Measurements from ENCODE around the gene CDK14.
"Not testable (repeated sequence)": the region's sequence is repeated elsewhere in the genome, so short reads cannot be mapped to it uniquely, and the experiment has no call there.

Gene CDK14

DNA sequence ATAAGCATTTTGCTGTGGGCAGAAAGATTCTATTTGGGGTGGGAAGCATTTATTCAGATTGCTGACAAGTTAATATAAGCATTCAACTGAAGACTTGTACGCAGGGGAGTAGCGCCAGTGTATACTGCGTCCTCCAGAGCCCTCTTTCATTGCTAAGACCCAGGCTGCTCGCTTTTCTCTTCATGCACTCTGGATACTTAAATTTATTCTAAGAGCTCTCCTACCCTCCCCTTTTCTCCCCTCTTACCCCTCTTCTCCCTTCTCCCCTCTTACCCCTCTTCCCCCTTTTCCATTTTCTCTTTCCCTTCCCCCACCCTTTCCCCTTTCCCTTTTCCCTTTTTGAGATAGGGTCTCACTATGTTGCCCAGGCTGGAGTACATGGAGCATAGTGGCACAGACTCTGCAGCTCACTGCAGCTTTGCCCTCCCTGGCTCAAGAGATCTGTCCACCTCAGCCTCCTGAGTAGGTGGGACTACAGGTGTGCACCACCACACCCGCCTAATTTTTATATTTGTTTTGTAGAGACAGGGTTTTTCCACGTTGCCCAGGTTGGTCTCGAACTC is 125.8 kb downstream of the CDK14 start:
- Mint-ChIP-seq H3K36me3 (ENCODE audit: low read depth) (no peaks in the 10 kb centered on the region), H3K4me3 (no peak overlapping the region), H3K9me3 (no peaks in the 10 kb centered on the region), H3K27ac (no peak overlapping the region), H3K27me3 (no peaks in the 10 kb centered on the region), H3K4me1 (no peaks in the 10 kb centered on the region)
- DNase-seq, result no peak
- ATAC-seq, result no peak

DNA sequence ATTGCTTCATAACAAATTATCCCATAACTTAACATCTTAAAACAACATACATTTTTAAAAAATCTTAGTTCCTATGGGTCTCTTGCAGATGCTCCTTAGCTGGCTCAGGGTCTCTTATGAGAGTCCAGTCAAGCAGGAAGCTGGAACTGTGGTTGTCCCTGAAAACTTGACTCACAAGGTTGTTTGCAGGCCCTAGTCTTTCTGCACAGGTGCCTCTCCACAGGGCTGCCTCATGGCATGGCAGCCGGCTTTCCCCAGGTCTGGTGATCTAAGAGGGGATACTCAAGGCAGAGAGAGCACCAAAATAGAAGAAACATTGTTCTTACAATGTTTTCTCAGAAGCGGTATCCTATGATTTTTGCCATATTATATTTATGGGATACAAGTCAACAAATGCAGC is 127.1 kb downstream of the CDK14 start:
- peaks cover 1% of the 10 kb centered on the region for H3K4me1 Mint-ChIP-seq
- H3K27ac Mint-ChIP-seq, result no peak overlapping the region
- no peaks in the 10 kb centered on the region for H3K36me3 Mint-ChIP-seq (ENCODE audit: low read depth)
- no peaks in the 10 kb centered on the region for H3K9me3 Mint-ChIP-seq
- H3K27me3 Mint-ChIP-seq, result no peaks in the 10 kb centered on the region
- no peak for ATAC-seq
- no peak overlapping the region for H3K4me3 Mint-ChIP-seq
- DNase-seq, result no peak

GRCh38 chr7:90723866-90724265 is 127.7 kb downstream of the CDK14 start:
- peaks cover 4% of the 10 kb centered on the region for H3K4me1 Mint-ChIP-seq
- no peak overlapping the region for H3K27ac Mint-ChIP-seq
- H3K9me3 Mint-ChIP-seq, result peaks cover 4% of the 10 kb centered on the region
- ATAC-seq, result no peak
- no peak for DNase-seq
- H3K36me3 Mint-ChIP-seq (ENCODE audit: low read depth), result no peaks in the 10 kb centered on the region
- H3K4me3 Mint-ChIP-seq, result no peak overlapping the region
- H3K27me3 Mint-ChIP-seq, result no peaks in the 10 kb centered on the region

GRCh38 chr7:90726120-90726519 is 130.0 kb downstream of the CDK14 start:
- no peak for DNase-seq
- H3K4me1 Mint-ChIP-seq, result peaks cover 5% of the 10 kb centered on the region
- no peak overlapping the region for H3K4me3 Mint-ChIP-seq

GRCh38 chr7:90726623-90727022 is 130.5 kb downstream of the CDK14 start:
- Mint-ChIP-seq H3K9me3 (peaks cover 9% of the 10 kb centered on the region), H3K27me3 (no peaks in the 10 kb centered on the region), H3K4me3 (no peak overlapping the region), H3K4me1 (peaks cover 5% of the 10 kb centered on the region), H3K36me3 (ENCODE audit: low read depth) (peaks cover 5% of the 10 kb centered on the region), H3K27ac (no peak overlapping the region)
- DNase-seq (no peak), ATAC-seq (no peak)

More at GRCh38 chr7:90726120-90726519, 130.0 kb downstream of the CDK14 start:
- peaks cover 6% of the 10 kb centered on the region for H3K9me3 Mint-ChIP-seq
- no peak overlapping the region for H3K27ac Mint-ChIP-seq
- H3K27me3 Mint-ChIP-seq, result no peaks in the 10 kb centered on the region
- peaks cover 5% of the 10 kb centered on the region for H3K36me3 Mint-ChIP-seq (ENCODE audit: low read depth)
- no peak for ATAC-seq

GRCh38 chr7:90727412-90727811 is 131.3 kb downstream of the CDK14 start:
- H3K27ac Mint-ChIP-seq, result no peak overlapping the region
- no peak for ATAC-seq

DNA sequence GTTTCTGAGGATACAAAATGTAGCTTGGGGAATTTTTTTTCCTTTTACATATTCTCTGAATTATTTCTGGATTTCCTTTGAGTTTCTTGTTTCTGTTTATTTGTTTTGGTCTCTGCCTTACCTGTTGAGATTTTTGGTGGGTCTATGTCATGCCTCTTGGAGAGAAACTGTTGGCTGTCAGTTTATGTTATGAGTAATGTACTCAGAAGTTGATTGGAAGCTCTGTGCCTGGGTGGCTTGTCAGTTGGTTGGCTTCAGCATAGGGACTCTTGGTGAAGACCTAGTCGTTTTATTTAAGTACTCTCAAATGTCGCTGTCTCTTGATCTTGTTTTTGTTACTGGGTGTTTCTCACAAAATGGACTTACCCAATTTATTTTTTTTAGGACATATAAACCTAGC is 132.4 kb downstream of the CDK14 start:
- Mint-ChIP-seq H3K9me3 (peaks cover 22% of the 10 kb centered on the region), H3K36me3 (ENCODE audit: low read depth) (peaks cover 10% of the 10 kb centered on the region), H3K4me3 (no peak overlapping the region), H3K4me1 (peaks cover 5% of the 10 kb centered on the region), H3K27me3 (peaks cover 2% of the 10 kb centered on the region), H3K27ac (no peak overlapping the region)
- ATAC-seq (no peak), DNase-seq (no peak)

More at GRCh38 chr7:90727412-90727811, 131.3 kb downstream of the CDK14 start:
- H3K9me3 Mint-ChIP-seq, result peaks cover 10% of the 10 kb centered on the region
- H3K36me3 Mint-ChIP-seq (ENCODE audit: low read depth), result peaks cover 5% of the 10 kb centered on the region
- H3K4me1 Mint-ChIP-seq, result peaks cover 5% of the 10 kb centered on the region
- no peak overlapping the region for H3K4me3 Mint-ChIP-seq
- no peaks in the 10 kb centered on the region for H3K27me3 Mint-ChIP-seq
- no peak for DNase-seq

DNA sequence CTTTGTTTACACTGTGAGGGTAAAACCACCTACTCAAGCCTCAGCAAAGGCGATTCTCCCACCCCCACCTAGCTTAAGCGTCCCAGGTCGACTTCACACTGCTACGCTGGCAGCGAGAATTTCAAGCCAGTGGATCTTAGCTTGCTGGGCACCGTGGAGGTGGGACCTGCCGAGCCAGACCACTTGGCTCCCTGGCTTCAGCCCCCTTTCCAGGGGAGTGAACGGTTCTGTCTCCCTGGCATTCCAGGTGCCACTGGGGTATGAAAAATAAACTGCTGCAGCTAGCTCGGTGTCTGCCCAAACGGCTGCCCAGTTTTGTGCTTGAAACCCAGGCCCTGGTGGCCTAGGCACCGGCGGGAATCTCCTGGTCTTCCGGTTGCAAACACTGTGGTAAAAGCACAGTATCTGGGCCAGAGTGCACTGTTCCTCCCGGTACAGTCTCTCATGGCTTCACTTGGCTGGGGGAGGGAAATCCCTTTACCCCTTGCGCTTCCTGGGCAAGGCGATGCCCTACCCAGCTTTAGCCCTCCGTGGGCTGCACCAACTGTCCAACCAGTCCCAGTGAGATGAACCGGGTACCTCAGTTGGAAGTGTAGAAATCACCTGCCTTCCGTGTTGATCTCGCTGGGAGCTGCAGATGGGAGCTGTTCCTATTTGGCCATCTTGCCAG is 139.6 kb downstream of the CDK14 start:
- not testable (repeated sequence) for H3K27ac Mint-ChIP-seq, H3K27me3 Mint-ChIP-seq, H3K4me3 Mint-ChIP-seq, ATAC-seq, DNase-seq
- H3K36me3 Mint-ChIP-seq (ENCODE audit: low read depth), result peaks cover 13% of the 10 kb centered on the region
- peaks cover 18% of the 10 kb centered on the region for H3K4me1 Mint-ChIP-seq
- H3K9me3 Mint-ChIP-seq, result peaks cover 28% of the 10 kb centered on the region

GRCh38 chr7:90736316-90736715 is 140.2 kb downstream of the CDK14 start:
- ATAC-seq, result no peak
- no peak for DNase-seq
- no peak overlapping the region for H3K4me3 Mint-ChIP-seq
- H3K36me3 Mint-ChIP-seq (ENCODE audit: low read depth), result peaks cover 13% of the 10 kb centered on the region
- peaks cover 18% of the 10 kb centered on the region for H3K4me1 Mint-ChIP-seq
- peaks cover 2% of the 10 kb centered on the region for H3K27me3 Mint-ChIP-seq
- no peak overlapping the region for H3K27ac Mint-ChIP-seq
- peaks cover 24% of the 10 kb centered on the region for H3K9me3 Mint-ChIP-seq

DNA sequence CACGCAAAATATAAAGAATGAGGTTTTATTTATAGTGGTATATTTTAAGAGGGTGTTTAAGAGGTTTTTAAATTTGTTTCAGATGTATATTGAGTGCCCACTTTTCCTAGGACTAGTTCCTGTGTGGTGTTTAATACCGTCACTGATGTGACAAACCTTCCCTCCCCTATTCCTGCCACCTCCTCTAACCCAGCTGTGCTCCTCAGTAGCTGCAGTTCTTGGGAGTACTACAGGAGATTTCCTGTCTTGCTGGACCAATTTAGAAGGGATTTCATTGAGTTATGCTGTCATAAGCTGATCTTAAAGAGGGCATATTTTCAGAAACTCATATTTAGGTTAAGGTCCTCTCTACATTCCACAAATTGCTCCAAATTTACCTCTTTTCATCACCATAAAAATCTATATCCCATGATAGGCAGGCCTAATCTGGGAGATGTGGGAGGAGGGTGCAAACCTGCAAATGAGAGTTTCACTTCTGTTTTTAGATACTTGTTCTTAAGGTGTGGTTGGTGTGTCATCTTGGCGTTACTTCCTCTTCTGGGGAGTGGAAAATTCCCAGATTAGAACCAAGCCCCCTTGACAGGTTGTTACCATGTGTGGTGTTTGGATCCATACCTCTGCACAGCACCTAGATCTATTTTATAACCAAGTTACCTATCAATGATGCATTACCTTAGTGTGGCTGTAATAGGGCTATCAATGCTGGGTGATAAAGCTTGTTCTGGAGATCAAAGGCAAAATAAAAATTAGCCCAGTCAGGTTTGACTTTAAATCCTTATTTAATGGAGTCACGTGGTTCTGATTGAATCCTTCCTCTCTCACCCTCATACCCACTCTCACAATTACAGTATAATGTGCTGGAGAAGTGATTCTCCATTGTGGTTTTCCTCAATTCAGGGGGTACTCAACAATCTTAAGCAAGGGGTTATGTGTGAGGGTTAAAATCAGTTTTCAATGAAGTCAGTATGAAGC is 141.1 kb downstream of the CDK14 start:
- Mint-ChIP-seq H3K27ac (peak overlapping the region; percentile 44), H3K4me3 (no peak overlapping the region), H3K4me1 (peaks cover 18% of the 10 kb centered on the region), H3K9me3 (peaks cover 23% of the 10 kb centered on the region), H3K36me3 (ENCODE audit: low read depth) (peaks cover 13% of the 10 kb centered on the region), H3K27me3 (peaks cover 2% of the 10 kb centered on the region)
- ATAC-seq (peak; percentile 89), DNase-seq (peak; percentile 12)

GRCh38 chr7:90738249-90738648 is 142.1 kb downstream of the CDK14 start:
- no peak overlapping the region for H3K27ac Mint-ChIP-seq

GRCh38 chr7:90739716-90740115 is 143.6 kb downstream of the CDK14 start:
- Mint-ChIP-seq H3K36me3 (ENCODE audit: low read depth) (no peaks in the 10 kb centered on the region), H3K4me1 (peaks cover 18% of the 10 kb centered on the region)
- DNase-seq, result no peak

More at GRCh38 chr7:90738249-90738648, 142.1 kb downstream of the CDK14 start:
- DNase-seq (no peak), ATAC-seq (no peak)
- peaks cover 10% of the 10 kb centered on the region for H3K36me3 Mint-ChIP-seq (ENCODE audit: low read depth)
- no peak overlapping the region for H3K4me3 Mint-ChIP-seq
- peaks cover 14% of the 10 kb centered on the region for H3K9me3 Mint-ChIP-seq
- H3K4me1 Mint-ChIP-seq, result peaks cover 18% of the 10 kb centered on the region
- H3K27me3 Mint-ChIP-seq, result no peaks in the 10 kb centered on the region

GRCh38 chr7:90740386-90740785 is 144.3 kb downstream of the CDK14 start:
- ATAC-seq (no peak), DNase-seq (no peak)
- H3K27me3 Mint-ChIP-seq, result no peaks in the 10 kb centered on the region
- no peak overlapping the region for H3K27ac Mint-ChIP-seq
- H3K9me3 Mint-ChIP-seq, result no peaks in the 10 kb centered on the region
- H3K4me3 Mint-ChIP-seq, result no peak overlapping the region
- H3K4me1 Mint-ChIP-seq, result peaks cover 18% of the 10 kb centered on the region
- no peaks in the 10 kb centered on the region for H3K36me3 Mint-ChIP-seq (ENCODE audit: low read depth)

More at GRCh38 chr7:90739716-90740115, 143.6 kb downstream of the CDK14 start:
- no peak for ATAC-seq
- no peaks in the 10 kb centered on the region for H3K9me3 Mint-ChIP-seq
- no peaks in the 10 kb centered on the region for H3K27me3 Mint-ChIP-seq
- H3K27ac Mint-ChIP-seq, result no peak overlapping the region
- H3K4me3 Mint-ChIP-seq, result no peak overlapping the region

- Mint-ChIP-seq H3K9me3 (no peaks in the 10 kb centered on the region), H3K27ac (no peak overlapping the region), H3K4me3 (no peak overlapping the region), H3K4me1 (no peaks in the 10 kb centered on the region), H3K36me3 (ENCODE audit: low read depth) (no peaks in the 10 kb centered on the region), H3K27me3 (no peaks in the 10 kb centered on the region)
- DNase-seq (no peak), ATAC-seq (no peak)
Measured at GRCh38 chr7:90743626-90744025, 147.5 kb downstream of the CDK14 start.
